ENCODE results near the gene DKC1.

DNA sequence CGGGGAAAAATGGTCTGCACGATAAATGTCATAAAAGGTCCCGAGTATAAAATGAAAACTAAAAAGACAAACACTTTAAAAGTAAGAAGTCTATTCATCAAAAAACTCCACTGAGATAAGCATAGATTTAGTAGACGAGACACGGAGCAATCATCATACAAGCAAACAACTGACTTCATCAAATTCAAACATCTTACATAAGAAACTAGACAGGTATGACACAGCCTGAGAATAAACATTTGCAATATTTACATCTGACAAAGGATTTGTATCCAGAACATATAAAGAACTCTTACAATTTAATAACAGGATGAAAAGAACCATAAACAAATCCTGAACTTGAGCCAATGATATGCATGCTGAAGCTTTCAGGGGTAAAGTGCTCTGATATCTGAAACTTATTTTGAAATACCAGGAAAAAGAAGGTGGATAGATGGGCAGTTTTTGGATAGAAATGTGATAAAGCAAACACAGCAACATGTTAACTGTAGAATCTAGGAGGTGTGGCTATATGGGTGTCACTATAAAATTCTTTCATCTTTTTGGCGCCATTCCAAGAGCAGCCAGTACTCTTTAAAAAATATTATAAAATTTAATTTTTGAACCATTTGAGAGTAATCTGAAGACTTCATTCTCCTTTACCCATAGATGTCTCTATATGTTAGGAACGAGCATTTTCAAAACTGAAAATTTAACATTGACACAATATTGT is 30.6 kb downstream of the DKC1 start:
- TF ChIP-seq CTCF (IDR thresholded peaks at IDR 0.05; ENCODE audit: poor library complexity) (no peak), EZH2phosphoT487 (IDR thresholded peaks at IDR 0.05; ENCODE audit: low read depth, severe bottlenecking, unreplicated experiment) (no peak), EZH2 (IDR thresholded peaks at IDR 0.05; ENCODE audit: borderline replicate concordance) (no peak)

Data from hepatocyte (in vitro differentiated cells).